ENCODE results near the gene NVL.
"Not testable (repeated sequence)": the region's sequence is repeated elsewhere in the genome, so short reads cannot be mapped to it uniquely, and the experiment has no call there.

NVL gene

DNA sequence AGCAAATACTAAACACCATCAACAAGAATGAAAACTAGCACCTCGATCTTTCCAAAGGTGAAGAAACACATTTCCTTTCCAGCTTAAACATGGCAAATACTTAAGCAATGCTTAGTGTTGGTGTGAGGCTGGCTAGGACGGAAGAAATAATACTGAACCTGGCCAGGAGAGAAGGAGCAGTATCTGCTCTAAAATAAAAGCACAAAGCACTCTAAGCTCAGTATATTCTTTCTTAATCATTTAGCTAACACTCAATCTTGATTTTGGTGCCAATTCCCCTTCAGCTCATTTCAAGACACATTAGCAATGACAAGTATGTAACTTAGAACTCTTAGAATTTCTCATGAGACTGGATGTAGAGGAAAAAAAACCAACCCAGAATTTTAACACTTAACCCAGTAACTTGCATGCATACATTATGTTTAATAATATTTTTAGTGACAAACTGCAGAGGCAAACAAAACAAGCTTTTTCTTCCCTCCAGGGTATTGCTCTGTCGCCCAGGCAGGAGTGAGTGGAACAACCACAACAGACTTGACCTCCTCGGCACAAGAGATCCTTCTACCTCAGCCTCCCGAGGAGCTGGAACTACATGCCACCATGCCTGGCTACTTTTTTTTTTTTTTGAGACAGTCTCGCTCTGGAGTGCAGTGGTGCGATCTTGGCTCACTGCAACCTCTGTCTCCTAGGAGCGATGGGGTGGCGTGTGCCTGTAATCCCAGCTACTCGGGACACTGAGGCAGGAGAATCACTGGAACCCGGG is 92.7 kb downstream of the NVL start:
- no peak for DNase-seq (ENCODE audit: low read depth)

DNA sequence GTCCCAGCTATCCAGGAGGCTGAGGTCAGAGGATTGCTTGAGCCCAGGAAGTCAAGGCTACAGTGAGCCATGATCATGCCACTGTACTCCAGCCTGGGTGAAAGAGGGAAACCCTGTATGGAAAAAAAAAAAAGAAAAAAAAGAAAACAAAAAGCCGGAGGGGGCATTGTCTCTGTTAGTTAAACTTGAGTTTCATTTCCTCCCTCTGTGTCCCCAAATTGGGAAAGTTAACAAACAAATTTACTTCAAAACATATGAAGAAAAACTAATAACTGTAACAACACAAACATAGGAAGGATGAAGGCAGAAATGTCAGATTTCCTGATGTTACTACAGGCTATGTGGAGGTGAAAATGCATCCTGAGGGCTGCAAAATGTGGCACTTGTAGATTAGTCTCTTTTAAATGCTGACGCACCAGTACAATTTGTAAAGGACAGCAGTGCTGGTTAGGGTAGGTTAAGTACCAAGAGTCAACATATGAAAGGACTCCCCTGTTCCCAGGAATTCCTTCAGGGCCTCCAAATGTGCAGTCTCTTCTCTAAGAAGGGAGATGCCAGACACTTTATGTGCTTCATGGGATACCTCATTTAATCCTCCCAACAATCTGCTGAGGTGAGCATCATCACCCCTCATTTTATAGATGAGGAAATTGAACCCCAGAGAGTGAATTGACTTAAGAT is 94.0 kb downstream of the NVL start:
- DNase-seq (ENCODE audit: low read depth): no peak

DNA sequence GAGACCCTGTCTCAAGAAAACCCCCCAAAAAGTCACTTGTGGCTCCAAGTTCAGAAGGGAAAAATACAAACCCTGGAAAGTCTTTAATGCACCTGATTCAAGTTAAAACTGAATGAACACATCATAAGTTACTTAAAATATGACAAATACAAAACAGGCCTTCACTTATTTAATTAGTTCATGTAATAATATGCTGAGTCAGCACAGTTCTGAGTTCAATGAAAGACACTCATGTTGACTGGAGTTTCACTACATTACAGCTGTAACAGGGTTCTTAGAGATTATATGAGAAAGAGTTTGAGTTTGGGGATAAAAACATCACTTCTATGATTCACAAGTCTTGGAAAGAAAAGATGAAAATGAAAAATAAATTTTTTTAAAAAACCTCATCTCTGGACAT is 96.0 kb downstream of the NVL start:
- no peak for DNase-seq (ENCODE audit: low read depth)

DNA sequence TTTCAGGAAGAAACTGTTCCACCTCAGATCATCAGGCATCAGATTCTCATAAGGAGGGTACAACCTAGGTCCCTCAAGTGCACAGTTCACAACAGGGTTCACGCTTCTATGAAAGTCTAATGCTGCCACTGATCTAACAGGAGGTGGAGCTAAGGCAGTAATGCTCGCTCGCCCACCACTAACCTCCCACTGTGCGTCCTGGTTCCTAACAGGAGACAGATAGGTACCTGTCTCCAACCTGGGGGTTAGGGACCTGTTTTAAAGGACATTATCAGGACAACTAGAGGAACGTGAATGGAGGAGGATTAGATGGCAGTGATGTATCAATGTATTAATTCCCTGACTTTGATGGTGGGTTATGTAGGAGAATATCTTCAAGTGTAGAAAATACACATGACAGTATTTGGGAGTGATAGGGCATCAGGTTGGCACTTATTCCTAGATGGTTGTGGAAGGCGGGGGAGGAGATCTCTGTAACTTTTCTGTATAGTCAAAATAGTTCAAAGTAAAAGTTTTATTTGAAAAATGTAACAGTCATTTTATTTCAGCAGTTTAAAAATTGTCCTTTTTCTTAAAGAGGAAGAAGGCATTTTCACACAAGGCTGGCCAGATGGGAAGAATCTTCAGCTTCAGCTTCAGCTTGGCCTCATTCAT is 103.0 kb downstream of the NVL start:
- DNase-seq (ENCODE audit: low read depth): no peak

DNA sequence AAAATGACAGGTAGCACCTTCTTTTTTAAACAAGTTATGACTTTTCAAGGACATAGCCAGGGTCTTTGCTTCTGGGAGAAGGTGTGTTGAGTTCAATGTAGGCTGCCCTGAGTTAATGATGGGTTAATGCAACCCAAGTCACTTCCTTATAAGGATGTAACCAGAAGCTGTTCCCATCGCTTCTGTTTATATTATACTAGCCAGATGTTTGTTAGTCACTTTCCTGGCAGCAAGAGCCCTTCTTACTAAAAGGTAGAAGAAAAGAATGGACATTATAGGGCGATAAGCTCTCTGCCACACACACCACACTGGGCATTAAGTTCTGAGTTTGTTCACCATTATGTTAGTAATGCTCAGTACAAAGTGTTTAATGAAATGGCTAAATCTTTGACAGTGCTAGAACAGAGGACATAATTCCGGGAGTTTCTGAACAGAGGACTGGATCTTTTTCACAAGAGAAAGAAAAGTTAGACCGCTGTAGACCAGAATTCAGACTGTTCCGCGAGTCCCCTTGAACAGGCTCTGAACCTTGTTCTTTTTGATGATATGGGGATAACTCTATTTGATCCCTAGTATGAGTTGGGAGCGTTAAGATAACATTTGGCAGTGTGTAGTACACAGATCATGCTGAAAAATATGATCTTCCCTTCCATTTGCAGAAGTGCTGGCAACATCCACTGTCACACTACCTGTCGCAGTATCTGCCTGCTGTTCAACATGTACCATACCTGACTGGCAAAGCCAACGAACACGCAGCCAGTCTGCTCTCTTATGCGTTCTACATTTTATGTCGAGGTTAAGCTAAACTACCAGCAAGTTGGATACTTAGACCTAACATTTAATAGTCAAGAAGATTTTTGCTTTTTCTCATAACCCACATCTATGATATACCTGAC is 105.9 kb downstream of the NVL start:
- DNase-seq (ENCODE audit: low read depth): peak; percentile 50

DNA sequence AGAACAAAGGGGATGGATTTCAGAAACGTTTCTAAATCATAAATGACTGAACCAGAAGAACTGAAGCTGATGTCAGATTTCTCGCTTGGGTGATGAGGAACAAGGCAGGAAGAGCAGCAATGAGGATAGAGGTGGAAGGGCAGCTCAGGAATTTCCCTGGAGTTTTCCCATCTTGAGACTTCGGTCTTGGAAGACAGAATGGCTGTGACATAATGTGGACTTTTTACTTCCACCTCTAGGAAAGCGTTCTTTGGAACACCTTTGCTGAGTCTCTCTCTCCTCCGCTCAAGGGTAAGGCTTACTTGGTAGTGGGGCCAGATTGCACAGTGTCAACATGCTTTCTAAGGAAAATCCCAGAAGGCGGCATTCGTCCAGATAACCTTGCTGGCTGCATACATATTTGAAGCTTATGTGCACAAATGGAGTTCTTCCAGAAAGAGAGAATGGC is 110.3 kb downstream of the NVL start:
- no peak for DNase-seq (ENCODE audit: low read depth)

DNA sequence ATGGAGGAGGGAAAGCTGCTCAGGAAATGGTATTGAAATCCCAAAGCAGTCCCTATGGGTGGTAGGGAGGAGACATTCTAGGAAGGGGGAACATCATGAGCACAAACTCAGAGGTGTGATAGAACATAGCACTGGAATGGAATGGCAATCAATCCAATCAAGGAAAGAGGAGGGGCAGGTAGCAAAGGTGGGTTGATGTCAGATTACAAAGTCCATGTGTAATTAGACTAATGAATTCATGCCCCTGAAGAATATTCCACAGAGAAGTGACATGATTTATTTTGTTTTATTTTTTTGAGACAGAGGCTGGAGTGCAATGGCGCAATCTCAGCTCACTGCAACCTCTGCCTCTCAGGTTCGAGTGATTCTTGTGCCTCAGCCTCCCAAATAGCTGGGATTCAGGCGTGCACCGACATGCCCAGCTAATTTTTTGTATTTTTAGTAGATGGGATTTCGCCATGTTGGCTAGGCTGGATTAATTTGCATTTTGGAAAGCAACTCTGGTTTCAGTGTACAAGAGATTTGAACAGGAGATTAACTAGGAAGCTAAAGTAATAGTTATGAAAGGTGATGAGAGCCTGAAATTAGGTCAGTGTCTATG is 110.9 kb downstream of the NVL start:
- DNase-seq (ENCODE audit: low read depth): no peak

DNA sequence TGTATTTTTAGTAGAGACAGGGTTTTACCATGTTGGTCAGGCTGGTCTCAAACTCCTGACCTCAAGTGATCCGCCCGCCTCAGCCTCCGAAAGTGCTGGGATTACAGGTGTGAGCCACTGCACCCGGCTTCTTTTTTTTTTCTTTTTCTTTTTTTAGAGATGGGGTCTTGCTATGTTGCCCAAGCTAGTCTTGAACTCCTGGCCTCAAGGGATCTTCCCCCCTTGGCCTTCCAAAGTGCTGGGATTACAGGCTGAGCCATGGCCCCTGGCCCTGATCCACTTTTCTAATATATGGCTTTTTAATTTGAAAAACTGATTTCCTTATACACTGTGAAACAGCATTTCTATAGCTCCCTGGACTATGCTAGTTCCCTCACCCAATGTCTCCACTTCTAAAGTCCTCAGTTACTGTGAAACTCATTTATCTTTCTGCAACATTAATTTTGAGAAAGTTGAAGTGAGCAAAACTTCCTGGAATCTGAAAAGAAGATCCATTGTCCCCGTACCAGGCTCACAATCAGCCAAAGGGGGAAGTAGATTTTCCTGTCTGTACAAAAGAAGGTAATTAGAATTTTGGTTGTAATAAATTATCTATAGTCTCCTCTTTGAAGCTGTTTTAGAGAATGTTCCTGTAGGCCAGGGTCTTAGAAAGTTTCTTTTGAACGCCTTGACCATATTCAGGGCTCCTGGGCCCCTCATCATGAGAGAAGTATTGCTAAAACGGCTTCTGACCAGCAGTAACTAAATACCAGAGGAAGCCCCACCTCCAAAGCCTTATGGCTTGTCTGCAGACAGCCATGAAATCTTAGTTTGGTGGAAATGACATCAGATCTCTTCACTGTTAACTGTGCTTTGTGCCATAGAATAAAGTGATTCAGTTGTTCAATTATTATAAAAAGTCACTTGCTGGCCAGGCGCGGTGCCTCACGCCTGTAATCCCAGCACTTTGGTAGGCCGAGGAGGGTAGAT is 112.0 kb downstream of the NVL start:
- DNase-seq (ENCODE audit: low read depth): no peak

DNA sequence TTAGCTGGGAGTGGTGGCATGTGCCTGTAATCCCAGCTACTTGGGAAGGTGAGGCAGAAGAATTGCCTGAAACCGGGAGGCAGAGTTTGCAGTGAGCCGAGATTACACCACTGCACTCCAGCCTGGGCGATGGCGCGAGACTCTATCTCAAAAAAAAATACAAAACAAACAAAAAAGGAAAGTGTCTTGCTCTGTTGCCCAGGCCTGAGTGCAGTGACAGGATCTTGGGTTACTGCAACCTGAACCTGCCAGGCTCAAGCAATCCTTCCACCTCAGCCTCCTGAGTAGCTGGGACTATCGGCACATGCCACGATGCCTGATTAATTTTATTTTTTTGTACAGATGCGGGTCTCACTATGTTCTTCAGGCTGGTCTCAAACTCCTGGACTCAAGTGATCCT is 113.6 kb downstream of the NVL start:
- DNase-seq (ENCODE audit: low read depth): no peak

DNA sequence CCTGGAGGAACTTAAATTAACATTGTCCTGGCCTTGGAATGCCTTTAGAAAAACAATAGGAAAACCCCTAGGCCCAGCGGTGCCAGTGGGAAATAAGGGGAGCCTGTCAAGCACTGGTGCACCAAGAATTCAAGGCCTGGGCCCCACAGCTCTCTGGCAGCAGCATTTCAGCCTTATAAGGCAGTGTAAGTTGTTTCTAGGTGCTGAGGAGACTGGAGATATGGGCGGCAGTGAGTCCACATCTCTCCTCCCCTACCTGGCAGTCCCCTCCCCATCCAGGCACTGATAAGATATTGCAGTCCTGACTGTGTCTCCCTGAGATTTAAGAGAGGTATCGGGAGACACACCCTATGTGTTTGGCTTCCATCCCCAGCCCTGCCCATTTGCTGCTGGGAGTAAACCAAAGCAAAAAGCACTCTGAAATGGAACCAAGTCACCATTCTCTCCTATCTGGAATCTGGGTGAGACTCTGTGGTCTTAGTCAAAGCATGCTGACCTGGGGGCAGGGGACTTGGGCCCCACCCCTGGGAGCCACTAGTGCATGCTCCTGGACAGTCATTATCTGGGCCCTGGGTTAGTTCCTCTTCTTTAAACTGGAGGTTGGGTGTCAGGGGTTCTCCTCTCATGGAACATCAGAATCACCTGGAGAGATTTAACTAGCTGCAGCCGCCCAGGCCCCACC is 116.4 kb downstream of the NVL start:
- no peak for DNase-seq (ENCODE audit: low read depth)

DNA sequence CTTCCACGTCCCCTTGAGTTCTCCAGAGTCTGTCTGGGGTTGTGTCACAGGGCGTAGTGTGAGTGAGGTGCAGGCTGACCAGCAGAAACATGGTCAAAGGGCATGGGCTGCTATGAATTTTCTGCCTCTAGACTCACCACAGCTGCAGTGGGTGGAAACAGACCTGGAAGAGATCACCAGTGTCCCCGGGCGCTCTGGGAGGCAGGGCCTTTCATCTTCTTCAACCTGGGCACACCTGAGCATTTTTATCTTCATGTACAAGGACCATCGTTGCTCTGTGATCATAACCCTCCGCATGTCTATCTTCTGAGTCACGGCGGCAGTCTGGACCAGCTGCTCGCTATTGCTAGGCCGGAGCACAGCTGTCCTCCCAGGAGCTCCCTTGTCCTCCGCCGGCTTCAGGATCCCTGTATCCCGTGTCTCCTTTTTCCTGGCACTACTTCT is 117.3 kb downstream of the NVL start:
- no peak for DNase-seq (ENCODE audit: low read depth)

DNA sequence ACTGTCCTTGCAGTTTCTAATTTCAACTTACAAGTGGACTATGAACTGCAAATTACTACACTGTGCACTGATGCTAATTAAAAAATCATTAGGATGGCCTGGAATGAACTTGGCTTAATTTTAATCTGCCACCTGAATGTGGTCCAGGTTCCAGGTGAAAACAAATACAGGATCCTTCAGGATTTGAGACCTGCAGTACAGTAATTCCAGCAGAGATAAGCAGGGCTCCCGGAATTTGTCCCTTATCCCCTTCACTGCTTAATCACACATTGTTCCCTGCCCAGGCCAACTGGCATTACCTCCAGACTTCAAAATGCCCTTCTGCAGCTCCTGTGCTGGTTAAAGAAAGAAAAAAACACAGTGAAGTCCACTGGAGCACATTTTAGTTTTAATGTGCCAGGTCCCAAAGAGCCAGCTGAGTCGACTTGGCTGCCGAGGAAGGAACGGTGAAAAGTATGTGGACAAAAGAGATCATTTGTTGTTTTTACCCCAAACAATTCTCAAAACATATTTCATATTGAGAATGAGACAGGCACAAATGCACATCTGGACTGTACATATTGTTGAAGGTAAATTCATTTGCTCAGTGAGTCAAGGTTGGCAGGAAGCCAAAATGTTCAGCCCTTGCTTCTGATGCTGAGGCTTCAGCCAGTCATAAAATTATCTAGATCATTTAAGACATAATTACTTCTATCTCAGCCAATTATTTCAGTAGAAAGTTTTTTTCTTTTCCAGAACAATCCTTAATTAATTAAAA is 118.6 kb downstream of the NVL start:
- DNase-seq (ENCODE audit: low read depth): peak; percentile 35

DNA sequence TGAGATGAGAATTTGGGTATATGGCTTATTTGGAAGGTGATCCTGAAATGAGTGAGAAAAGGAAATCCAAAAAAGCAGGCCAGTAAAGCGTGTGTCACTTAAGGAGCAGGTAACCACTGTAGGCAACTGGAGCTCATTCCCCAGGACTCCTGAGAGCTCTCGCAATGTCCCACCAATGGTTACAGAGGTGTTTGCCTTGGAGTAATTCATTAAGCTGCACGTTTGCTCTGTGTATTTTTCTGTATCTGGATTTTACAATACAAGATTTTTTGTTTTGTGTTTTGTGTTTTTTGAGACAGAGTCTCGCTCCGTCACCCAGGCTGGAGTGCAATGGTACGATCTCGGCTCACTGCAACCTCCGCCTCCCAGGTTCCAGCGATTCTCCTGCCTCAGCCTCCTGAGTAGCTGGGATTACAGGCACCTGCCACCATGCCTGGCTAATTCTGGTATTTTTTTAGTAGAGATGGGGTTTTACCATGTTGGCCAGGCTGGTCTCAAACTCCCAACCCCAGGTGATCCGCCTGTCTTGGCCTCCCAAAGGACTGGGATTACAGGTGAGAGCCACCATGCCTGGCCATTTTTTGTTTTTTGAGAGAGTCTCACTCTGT is 123.9 kb downstream of the NVL start:
- not testable (repeated sequence) for DNase-seq (ENCODE audit: low read depth)

DNA sequence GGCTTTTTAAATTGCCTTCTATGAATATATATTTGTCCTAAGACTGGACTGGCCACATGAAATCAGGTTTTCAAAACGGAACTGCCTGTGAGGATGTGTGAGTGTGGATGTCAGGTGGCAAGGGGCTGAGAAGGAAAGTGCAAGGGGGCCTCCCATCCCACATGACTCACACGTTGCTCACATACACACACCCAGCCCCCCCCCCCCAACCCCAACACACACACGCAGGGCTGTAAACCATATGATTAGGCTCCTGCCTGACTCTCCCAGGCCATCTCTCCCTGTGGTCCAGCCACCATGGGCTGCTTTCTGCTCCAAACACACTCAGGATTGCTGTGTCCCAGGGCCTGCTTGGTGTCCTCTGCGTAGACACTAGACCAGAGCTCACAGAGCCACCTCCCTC is 124.5 kb downstream of the NVL start:
- peak; percentile 65 for DNase-seq (ENCODE audit: low read depth)

DNA sequence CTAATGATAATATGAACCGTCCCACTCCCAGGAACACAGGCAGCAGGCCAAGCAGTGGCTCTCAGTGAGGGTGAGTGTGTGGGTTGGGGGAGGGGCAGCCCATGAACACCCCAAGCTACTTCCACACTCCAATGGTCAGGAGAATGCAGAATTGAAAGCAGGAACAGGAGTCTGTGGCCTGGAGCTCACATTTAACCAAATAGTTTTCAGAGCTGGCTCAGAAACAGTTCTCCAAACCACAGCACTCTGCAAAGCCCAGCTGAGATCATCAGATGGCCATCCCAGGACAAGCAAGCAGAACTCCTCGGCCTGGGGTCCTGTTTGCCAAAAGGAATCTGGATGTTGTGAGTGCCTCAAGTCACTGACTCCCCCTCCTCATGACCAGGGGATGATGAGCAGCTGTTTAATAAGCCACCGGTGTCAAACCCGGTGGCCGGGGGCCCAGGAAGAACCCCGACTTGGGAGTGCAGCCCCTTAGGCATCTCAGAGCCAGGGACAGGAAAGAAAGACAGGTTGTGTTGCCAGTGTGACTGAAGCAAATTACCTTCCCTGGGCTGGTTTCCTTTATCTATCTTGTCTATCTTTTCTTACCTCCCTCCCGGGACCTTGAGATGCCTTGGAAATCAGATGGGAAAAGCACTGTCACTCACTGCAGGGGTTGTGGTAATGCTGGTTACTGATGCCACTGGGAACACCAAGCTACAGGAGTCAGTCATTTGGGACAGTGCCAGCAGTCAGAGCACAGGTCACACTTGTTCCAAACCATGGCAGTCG is 126.5 kb downstream of the NVL start:
- peak; percentile 75 for DNase-seq (ENCODE audit: low read depth)

DNA sequence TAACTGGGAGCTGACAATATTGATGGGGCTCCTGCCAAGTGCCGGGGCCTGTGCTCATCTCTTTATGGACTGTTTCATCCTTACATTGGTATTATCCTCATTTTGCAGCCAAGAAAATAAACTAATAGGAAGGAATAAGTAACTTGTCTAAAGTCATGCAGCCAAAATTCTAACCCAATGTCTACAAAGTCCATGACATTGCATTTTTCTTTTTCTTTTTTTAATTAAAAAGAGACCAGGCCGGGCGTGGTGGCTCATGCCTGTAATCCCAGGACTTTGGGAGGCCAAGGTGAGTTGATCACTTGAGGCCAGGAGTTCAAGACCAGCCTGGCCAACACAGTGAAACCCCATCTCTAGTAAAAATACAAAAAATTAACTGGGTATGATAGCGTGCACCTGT is 128.1 kb downstream of the NVL start:
- no peak for DNase-seq (ENCODE audit: low read depth)

DNA sequence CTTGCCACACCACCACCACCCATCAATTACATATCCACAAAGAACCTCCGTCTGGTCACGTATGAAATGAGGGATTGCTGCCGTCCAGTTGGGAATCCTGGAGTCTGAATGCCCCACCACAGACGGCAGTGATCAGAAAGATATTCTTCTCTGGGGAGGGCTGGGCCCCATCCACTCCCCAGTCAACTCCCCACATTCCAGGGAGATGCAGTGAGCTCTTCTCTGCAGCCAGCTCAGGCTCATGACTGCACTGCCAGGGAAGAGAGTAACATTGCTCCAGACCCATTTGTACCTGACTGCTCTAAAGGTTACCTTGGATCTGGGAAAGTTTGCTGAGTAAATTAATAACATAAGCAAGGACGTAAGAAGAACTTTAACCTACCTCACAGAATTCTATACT is 128.6 kb downstream of the NVL start:
- no peak for DNase-seq (ENCODE audit: low read depth)

DNA sequence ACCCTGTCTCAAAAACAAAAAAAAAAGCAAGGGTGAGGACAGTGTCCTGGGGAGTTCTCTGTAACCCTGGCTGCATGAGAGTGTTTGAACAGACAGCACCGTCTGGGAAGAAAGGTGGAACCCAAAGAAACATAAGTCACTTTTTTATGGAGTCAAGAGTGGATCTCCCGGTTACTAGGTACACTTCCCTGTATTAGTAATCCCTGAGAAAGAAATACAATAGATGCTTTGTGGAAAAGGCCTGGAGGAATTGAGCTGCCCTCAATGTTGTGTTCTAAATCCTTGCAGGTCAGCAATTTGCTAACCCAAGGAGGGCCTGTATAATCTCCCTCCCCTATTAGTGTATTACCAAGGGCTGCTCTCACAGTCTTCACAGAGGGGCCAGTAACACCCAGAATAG is 130.3 kb downstream of the NVL start:
- no peak for DNase-seq (ENCODE audit: low read depth)
